Fibroblast of skin of back (primary cell): Measurements from ENCODE around the gene CELF4.

ENCODE experiments used
- DNase-seq: peaks from one replicate; pipeline ENCODE4 v3.0.0-alpha.2; 2013

The CELF4 gene

GRCh38 chr18:37460604-37461003 is 105.0 kb downstream of the CELF4 start:
- DNase-seq: no peak

- DNase-seq: no peak
Observed at GRCh38 chr18:37458697-37459096, 106.9 kb downstream of the CELF4 start.

GRCh38 chr18:37457753-37458152 is 107.8 kb downstream of the CELF4 start:
- DNase-seq: no peak

- DNase-seq: no peak
Observed at GRCh38 chr18:37457341-37457740, 108.3 kb downstream of the CELF4 start.

GRCh38 chr18:37456873-37457272 is 108.7 kb downstream of the CELF4 start:
- DNase-seq: no peak

GRCh38 chr18:37456395-37456794 is 109.2 kb downstream of the CELF4 start:
- no peak for DNase-seq

GRCh38 chr18:37453752-37454151 is 111.8 kb downstream of the CELF4 start:
- no peak for DNase-seq

GRCh38 chr18:37452682-37453385 is 112.8 kb downstream of the CELF4 start:
- peak; percentile 6 for DNase-seq

- no peak for DNase-seq
Observed at GRCh38 chr18:37452015-37452414, 113.6 kb downstream of the CELF4 start.

- no peak for DNase-seq
Observed at GRCh38 chr18:37451239-37451825, 114.3 kb downstream of the CELF4 start.

- DNase-seq: no peak
Observed at GRCh38 chr18:37450434-37451132, 115.0 kb downstream of the CELF4 start.

GRCh38 chr18:37449618-37450017 is 116.0 kb downstream of the CELF4 start:
- DNase-seq: no peak

GRCh38 chr18:37448946-37449345 is 116.7 kb downstream of the CELF4 start:
- DNase-seq: no peak

- DNase-seq: no peak
Observed at GRCh38 chr18:37447962-37448888, 117.4 kb downstream of the CELF4 start.

- no peak for DNase-seq
Observed at GRCh38 chr18:37445836-37446235, 119.8 kb downstream of the CELF4 start.

- DNase-seq: peak; percentile 11
Observed at GRCh38 chr18:37445368-37445767, 120.2 kb downstream of the CELF4 start.

- no peak for DNase-seq
Observed at GRCh38 chr18:37443325-37444055, 122.1 kb downstream of the CELF4 start.

GRCh38 chr18:37442477-37442876 is 123.1 kb downstream of the CELF4 start:
- DNase-seq: no peak

- DNase-seq: no peak
Observed at GRCh38 chr18:37441821-37442220, 123.8 kb downstream of the CELF4 start.

- DNase-seq: no peak
Observed at GRCh38 chr18:37440206-37440605, 125.4 kb downstream of the CELF4 start.

- no peak for DNase-seq
Observed at GRCh38 chr18:37438417-37439180, 127.0 kb downstream of the CELF4 start.
